Neuron (in vitro differentiated cells): Measurements from ENCODE around the gene UCN3.

Experiments used
- H2AFZ ChIP-seq: one replicate; pipeline ENCODE4 v1.6.1; 2013; ENCODE audit warnings: low read depth, mild to moderate bottlenecking, inconsistent platforms, low read length, moderate library complexity
- H3K27me3 ChIP-seq: one replicate; pipeline ENCODE4 v1.6.1; 2013; ENCODE audit warnings: low read length; ENCODE audit not compliant: insufficient read depth
- H3K36me3 ChIP-seq: one replicate; pipeline ENCODE4 v1.6.1; 2013; ENCODE audit warnings: low read length; ENCODE audit not compliant: insufficient read depth
- H3K4me1 ChIP-seq: one replicate; pipeline ENCODE4 v1.6.1; 2013; ENCODE audit warnings: low read length; ENCODE audit not compliant: insufficient read depth
- H3K4me3 ChIP-seq: 2 replicates; pipeline ENCODE4 v1.5.1; 2013; ENCODE audit warnings: mild to moderate bottlenecking, low read length, moderate library complexity
- H3K9me3 ChIP-seq: one replicate; pipeline ENCODE4 v1.6.1; 2013; ENCODE audit warnings: low read length

Gene UCN3

DNA sequence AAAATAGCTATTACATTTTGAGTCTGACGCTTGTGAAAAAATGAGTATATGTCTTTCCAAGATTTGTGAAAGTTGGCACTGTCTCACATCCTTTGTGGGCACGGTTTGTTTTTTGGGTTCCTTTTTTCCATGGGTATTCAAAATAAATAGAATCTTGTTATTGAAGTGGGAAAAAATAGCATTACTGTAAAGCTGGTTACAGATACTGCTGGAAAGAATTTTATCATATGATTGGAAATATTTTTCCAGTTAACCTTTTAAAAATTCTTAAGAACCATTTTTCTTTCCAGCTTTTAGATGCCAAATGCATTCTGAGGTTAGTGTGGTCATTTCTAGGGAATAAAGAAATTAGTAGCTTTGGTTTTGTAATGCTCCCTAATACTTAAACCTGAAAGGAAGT is 59.0 kb downstream of the UCN3 start:
- Histone ChIP-seq H3K4me3 (no peak overlapping the region), H3K9me3 (peaks cover 5% of the 10 kb centered on the region), H3K27me3 (no peaks in the 10 kb centered on the region), H3K4me1 (peaks cover 15% of the 10 kb centered on the region), H3K36me3 (peaks cover 13% of the 10 kb centered on the region), H2AFZ (no peak overlapping the region)
